Fibroblast of mammary gland (primary cell): ENCODE data around the gene ODAD2.
"Not testable (repeated sequence)": the region's sequence is repeated elsewhere in the genome, so short reads cannot be mapped to it uniquely, and the experiment has no call there.

Experiments used
- DNase-seq: peaks from one replicate; pipeline ENCODE4 v3.0.0-alpha.2; 2010; ENCODE audit warnings: low read depth
- H3K4me3 ChIP-seq: 2 replicates; pipeline ENCODE4 v1.5.1; 2011; ENCODE audit warnings: low read depth, mild to moderate bottlenecking, low read length, moderate library complexity; ENCODE audit not compliant: control insufficient read depth
- CTCF ChIP-seq: conservative IDR thresholded peaks from 2 replicates; pipeline ENCODE4 v1.5.1; 2011; ENCODE audit warnings: low read depth, low read length, inconsistent platforms; ENCODE audit not compliant: control insufficient read depth, insufficient read depth

The ODAD2 gene

GRCh38 chr10:27998178-27998953 lies 513 bp downstream of the ODAD2 start:
- H3K4me3 ChIP-seq = peak overlapping the region; percentile 54
- DNase-seq = no peak
- TF ChIP-seq CTCF = no peak

GRCh38 chr10:27997865-27998177 lies 1.1 kb downstream of the ODAD2 start:
- TF ChIP-seq CTCF = no peak
- H3K4me3 ChIP-seq = peak overlapping the region; percentile 54
- DNase-seq = no peak

GRCh38 chr10:27995311-27995710 lies 3.6 kb downstream of the ODAD2 start:
- no peak for DNase-seq
- TF ChIP-seq CTCF = no peak

GRCh38 chr10:27989357-27989756 lies 9.5 kb downstream of the ODAD2 start:
- H3K4me3 ChIP-seq, DNase-seq: not testable (repeated sequence)

More at GRCh38 chr10:27995311-27995710, 3.6 kb downstream of the ODAD2 start:
- H3K4me3 ChIP-seq = no peak overlapping the region

- no peak overlapping the region for H3K4me3 ChIP-seq
- TF ChIP-seq CTCF = no peak
- DNase-seq = no peak
These were observed 12.1 kb downstream of the ODAD2 start for GRCh38 chr10:27986821-27987220.

GRCh38 chr10:27982875-27983543 lies 15.9 kb downstream of the ODAD2 start:
- DNase-seq = no peak
- TF ChIP-seq CTCF = no peak
- H3K4me3 ChIP-seq = no peak overlapping the region

GRCh38 chr10:27981744-27982143 lies 17.1 kb downstream of the ODAD2 start:
- DNase-seq = no peak
- no peak for TF ChIP-seq CTCF
- no peak overlapping the region for H3K4me3 ChIP-seq

- H3K4me3 ChIP-seq, DNase-seq: not testable (repeated sequence)
These were observed 28.1 kb downstream of the ODAD2 start for GRCh38 chr10:27970795-27971194.

- not testable (repeated sequence) for DNase-seq, H3K4me3 ChIP-seq
These were observed 28.9 kb downstream of the ODAD2 start for GRCh38 chr10:27969931-27970330.
